Measurements from ENCODE around the gene SLPI.

Gene SLPI

DNA sequence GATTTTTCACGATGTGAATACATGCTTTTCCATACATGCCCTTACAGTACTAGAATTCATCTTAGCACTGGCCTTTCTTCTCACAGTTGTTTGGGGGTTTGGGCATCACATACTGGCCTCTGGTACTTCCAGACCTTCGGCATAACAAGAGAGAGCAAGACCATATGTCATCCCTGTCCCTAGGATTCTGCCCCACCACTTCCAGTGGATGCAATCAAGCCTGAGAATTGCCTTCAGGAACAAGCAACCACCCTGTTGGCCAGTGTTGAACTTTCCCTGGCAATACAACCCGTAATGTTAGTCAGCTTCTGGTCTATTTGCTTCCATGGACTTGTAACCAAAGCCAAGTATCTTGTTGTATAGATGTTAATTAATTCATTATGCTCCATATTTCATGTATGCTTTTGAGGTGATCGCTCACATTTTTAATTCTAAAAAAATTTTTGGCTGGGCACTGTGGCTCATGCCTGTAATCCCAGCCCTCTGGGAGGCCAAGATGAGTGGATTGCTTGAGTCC is 15.4 kb upstream of the SLPI start:
- no peak for DNase-seq

DNA sequence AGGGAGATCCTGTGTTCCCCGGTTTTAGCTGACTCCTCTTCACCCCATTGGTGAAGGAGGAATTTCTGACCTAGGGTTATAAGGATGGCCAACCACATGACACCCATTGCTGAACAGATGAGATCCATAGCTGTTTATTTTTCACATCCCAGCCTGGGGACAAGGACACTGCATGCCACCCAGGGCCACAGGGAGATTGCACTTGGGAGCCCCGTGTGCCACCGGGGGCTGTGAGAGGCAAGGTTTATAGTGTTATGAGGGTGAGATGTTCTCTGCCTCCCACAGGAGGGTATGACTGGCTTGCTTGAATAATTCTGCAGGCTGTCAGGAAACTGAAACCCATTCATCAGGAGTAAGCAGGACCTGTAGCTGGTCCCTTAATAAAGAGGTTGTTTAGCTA is 14.7 kb upstream of the SLPI start:
- no peak for DNase-seq

DNA sequence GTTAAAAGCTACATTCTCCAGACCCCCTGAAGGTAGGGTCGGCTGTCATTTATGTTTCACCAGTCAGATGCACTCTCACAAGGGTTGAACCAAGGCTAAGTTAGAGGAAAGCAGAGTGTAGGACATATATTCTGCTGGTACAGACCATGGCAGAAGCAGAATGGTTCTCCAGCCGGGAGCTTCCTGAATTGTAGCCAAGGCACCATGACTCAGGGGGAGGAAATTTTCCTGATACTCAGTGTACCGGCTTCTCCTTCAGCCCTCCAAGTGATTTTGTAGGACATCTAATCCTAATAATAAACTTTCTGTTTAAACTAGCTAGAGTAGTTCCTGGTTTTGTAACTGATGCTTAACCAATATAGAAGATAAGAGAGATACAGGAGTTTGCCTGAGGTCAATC is 14.2 kb upstream of the SLPI start:
- no peak for DNase-seq

DNA sequence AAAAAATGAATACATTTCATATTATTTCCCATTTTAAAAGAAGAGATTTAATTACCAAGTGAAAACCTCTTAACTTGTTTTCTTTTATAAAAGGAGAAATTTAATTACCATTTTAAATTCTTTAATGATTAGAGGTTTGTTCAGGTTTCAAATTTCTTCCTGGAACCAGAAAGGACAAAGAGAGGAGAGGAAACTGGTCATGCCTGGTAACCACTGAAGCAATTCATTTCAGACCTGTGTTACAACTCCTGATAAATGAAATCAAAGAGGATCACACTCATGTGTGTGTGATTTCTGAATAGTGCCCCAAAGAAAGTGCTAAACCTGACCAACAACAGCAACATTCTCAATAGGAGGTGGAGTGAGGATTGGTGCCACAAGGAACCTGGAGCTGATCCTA is 12.6 kb upstream of the SLPI start:
- no peak for DNase-seq

DNA sequence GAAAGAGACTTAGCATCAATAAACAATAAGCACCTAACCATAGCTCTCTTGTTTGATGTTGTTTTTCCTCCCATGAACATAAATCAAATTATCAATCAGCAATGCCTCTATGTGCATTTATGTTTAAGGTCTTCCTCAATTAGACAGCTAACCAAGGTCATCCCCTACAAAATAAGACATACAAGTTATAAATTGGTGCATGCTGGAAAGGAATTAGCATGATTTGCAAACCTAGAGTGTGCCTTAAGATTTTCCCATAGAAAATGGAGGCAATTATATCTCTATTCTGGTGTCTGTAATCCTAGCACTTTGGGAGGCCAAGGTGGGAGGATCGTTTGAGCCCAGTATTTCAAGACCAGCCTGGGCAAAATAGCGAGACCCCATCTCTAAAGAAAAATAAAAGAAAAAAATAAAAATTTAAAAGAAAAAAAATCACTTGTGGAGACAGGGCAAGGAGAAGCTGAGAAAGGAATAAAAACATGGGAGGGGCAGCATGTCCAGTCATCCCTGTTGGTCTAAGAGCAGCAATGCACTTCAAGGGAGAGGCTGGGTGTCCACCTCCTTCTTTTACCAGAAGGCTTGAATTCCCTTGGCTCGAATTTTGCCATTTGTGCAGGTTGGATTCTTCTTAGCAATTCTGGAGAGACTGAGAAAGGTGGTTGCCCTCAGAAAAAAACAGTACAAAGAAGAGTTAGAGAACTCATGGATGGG is 9.3 kb upstream of the SLPI start:
- no peak for DNase-seq

DNA sequence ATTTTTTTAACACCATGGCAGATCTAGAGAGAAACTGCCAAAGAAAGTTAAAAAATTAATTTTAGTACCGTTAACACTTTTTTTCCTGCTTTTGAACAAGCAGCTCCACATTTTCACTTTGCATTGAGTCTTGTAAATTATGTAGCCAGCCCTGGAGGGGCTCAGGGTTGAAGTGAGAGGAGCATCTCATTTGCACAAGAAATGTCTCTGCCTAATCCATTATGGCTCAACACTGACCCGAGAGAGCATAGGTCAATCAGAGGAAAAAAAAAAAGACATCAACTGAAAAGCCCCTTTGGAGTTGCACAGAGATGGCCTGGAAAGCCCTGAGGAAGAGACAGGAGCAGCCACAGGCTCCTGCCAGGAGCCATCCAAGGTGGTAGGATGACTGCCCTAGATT is 4.3 kb upstream of the SLPI start:
- no peak for DNase-seq

DNA sequence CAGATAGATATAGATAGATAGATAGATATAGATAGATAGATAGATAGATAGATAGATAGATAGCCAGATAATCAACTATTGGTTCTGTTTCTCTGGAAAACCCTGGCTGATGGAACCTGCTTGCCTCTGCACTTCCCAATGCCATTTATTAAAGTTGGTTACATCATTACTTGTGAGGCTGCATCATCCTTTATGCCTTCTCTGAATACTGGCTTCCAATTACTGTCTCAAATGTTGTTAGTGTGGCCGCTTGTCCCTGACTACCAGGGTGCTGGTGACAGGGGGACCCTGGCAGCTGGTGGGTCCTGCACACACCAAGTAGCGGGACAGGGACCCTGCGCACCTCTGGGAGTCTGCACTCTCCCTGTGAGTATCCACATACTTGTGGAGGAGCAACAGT is 3.9 kb upstream of the SLPI start:
- DNase-seq: no peak

DNA sequence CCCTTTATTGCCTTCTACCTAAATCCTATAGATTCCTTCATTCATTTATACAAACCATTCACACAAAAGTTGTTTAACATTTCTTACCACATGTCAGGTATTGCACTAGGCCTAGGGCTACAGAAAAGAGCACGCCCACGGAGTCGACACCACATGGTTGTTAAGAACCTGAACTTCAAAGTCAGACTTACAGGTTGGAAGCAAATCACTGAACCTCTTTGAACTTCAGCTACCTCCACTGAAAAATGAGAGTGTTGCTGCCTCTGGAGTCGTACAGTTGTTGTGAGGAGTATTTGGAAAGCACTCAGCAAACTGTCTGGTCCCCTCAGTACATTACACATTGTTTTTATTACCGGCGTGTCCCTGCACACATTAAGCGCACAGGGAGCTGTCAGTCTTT is 3.3 kb upstream of the SLPI start:
- DNase-seq: no peak

DNA sequence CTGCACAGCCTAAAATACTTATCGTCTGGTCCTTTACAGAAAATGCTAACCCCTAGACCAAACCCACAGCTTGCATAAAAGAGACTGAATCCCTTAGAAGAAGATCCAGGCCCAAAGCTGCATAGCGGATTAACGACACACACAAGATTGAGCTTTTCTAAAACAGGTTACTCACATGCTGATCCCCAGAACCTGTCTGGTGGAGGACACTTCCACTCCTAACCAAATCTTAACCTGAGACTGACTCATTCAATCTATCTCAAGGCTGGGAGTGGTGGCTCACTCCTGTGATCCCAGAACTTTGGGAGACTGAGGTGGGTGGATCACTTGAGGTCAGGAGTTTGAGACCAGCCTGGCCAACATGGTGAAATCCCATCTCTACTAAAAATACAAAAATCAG is 2.8 kb upstream of the SLPI start:
- DNase-seq: no peak

DNA sequence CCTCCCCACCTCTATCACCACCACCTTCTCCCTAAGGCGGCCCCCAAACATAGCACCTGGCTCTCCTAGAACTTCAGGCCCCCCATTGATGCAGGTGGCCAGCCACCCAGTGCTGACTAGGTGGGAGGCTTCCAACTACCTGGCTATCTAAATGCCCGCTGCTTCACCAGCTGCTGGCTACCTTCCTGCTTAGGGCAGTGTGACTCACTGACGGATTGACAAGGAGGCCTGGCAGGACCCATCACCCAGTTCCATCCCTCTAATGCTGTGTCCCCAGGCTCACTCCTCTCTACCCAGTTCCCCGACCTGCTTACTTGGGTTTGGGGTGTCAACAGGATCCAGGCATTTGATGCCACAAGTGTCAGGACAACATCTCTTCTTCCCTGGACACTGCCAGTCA is 1.1 kb downstream of the SLPI start:
- no peak for DNase-seq

DNA sequence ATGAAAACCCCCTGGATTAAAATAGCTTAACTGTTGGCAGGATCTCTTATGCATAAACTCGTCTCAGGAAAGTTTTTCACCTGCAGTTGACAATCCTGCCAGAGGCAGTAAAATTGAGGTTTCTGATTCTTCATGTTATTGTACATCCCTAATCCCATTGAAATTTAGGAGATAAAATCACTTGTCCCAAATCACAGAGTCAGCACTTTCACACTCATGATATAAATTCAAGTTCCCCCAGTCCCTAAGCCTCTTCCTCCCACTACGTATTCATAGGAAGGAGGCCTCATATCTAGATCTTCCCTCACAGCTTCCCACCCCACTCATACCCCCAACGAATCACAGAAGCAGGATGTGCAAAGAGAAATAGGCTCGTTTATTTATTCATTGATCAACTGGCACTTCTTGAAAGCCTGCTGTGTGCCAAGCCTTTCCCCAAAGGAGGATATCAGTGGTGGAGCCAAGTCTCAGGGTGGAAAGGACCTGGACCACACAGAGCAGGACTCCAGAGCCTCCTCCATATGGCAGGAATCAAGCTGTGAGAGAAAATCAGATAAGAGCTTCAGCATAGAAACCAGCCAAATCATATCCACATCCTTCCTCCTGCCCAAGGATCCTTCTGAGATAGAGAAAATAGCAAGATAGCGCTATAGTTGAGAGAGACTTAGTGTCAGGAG is 2.3 kb downstream of the SLPI start:
- no peak for DNase-seq

DNA sequence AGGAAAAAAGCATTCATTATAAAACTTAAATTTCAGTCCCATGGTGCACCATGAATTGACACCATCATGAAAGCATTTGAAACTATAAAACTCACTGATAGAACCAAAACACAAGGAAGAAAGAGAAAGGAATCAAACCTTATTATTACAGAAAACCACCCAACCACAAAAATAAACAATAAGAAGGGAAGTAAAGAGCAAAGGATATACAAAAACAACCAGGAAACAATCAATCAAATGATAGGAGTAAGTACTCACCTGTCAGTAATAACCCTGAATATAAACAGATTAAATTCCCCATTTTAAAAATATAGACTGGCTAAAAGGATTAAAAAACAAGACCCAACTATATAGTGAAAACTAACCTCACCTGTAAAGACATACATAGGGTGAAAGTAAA is 5.8 kb downstream of the SLPI start:
- no peak for DNase-seq

DNA sequence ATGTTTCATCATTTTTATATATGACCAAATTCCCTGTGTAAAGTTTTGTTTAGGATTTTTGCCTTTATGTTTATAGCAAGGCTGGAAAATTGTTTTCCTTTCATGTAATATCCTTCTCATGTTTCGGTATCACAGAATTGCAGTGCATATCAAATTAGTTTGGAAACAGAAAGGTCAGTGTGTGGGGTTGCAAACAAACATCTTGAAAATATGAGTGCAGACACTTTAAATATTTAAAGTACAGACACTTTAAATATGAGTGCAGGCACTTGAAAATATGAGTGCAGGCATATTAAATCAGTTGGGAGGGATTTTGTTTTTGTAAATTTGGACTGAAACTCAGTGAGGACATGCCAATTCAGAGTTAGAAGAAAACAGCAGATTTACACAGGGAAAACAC is 6.5 kb downstream of the SLPI start:
- DNase-seq: no peak

DNA sequence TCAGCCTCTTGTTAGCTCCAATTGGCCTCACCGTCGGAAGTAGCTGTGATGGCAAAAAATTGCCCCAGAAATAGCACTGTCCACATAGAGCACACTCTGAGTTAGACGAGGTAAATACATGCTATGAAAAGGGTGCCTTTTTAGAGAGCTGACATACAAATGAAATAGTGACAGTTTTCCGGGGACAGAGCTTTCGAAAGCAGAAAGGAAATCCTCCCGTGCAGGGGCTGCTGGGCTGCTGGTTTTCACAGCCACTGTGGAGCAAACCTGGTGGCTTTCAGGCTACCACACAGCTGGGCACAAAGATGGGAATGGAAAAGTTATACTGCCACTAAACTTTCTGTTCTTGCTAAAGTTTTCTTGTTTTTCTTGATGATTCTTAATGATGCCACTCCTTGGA is 8.3 kb downstream of the SLPI start:
- no peak for DNase-seq

DNA sequence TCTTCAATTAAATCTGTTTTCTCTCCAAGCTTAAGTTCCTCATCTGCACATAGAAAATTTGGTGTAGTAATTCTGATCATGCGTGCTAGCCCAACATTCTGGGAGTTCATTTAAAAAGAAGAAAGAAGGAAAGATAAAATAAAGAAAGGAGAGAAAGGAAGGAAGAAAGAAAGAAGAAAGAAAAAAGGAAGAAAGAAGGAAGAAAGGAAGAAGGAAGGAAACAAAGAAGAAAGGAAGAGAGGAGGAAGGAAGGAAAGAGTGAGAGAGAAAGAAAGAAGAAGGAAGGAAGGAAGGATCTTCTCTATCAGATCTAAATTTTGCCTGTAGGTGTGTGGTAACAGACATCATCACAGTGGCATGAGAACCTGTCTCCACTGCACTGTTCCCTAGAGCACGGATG is 16.2 kb downstream of the SLPI start:
- no peak for DNase-seq

DNA sequence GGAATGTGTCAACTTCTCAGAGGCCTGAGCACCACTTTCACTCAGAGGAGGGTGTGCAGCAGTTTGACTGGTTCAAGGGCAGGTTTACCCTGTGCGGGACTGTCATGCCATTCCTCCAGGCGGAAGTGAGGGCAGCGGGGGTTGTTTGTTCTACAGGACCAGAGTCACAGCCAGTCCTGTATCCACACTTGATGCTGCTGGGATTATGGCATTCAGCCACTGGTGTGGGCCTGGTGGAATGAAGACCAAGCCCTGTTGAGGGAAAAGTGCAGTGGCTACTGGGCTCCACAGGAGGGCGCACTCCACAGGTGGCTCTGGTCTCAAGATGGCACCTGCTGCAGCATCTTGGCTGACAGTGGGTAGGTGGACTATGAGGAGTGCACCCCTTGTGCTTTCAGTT is 18.4 kb downstream of the SLPI start:
- DNase-seq: no peak

DNA sequence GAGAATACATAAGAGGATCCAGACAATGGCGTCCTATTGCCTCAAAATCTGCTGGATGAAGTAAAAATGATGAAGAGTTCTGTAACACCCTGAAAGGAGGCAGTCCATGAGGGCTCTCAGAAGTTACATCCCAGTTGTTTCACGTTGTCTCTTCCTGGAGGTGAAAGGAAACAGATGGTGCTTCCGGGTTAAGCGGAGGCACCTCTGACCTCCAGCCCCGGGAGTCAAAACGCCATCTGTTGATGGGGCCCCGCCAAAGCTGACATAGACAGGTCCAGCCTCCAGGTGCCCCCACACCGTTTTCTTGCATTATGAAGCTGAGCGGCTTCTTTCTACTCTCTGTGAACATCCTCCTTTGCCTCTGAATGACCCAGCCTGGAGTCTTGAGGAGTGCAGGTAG is 23.7 kb downstream of the SLPI start:
- DNase-seq: no peak

DNA sequence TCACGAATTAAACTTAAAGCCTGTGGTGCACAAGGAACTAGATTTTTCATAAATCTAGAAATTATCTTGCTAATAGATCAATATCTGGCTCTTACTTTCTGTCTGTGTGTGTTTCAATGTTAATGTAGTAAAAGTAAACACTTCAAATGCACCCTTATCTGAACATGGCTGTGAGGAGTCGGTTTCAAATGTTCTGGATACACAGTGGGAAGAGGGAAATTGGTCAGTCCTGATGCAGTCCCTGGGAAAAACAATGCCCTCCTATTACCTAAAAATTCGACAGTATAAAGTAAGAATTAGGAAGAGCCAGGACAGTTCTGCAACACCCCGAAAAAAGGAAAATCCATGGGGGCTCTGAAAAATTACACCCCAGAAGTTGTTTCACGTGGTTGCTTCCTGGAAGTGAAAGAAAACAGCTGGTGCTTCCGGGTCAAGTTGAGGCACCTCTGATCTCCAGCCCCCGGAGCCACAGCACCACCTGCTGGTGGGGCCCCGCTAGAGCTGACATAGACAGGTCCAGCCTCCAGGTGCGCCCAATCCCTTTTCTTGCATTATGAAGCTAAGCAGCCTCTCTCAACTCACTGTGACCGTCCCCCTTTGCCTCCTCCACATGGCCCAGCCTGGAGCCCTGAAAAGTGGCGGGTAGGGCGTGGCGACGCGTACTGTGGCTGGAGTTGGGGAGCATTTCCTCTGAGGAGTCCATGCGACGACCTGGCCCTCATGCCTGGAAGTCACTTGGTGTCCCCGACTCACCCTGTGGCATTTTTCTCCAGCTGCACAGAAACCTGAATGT is 24.9 kb downstream of the SLPI start:
- DNase-seq: no peak

DNA sequence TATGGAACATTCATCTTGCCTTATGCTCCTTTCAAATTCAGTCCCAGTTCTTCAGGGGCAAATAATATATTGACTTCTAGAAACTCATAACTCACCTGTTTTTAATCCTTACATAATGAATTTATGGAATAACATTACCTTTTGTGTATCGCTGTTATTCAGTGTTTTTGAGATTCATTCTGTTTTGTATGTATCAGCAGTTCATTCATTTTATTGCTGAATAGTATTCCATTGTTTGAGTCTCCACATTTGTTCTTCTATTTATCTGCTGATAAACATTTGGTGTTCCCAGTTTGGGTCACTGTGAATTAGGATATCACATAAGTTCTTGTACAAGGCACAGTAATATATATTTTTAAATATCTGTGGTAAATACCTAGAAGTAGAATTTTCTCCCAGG is 28.1 kb downstream of the SLPI start:
- no peak for DNase-seq

DNA sequence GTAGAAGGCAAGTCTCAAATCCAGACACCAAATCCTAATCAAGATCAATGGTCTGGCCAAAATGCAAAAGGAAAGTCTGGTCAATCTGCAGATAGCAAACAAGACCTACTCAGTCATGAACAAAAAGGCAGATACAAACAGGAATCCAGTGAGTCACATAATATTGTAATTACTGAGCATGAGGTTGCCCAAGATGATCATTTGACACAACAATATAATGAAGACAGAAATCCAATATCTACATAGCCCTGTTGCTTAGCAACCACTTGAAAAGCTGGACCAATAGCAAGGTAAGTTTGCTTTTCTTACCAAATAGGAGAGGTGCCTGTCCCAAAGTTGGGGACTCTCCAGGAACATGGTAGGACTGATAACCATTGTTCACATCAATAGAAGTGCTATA is 31.2 kb downstream of the SLPI start:
- no peak for DNase-seq

DNA sequence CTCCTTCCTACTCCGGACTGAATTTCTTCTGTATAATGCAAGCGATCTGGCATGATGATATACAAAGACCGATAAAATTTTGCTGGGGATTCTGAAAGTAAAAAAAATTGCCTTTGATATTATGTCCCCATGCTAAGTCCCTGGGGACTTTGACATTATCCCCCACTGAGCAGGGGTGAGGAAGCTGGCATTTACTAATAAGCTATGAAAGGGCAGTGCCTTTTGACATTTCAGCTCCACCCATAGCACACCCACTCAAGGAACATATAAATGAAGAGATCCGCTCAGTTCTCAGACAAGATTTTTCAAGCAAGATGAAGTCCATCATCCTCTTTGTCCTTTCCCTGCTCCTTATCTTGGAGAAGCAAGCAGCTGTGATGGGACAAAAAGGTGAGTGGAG is 33.3 kb downstream of the SLPI start, which contains the start of gene SEMG2:
Gene SEMG2 (plus strand): TSS at position 298 of the 400 bp plus-strand sequence. CDS start 17 bp downstream, at position 315.
- no peak for DNase-seq

DNA sequence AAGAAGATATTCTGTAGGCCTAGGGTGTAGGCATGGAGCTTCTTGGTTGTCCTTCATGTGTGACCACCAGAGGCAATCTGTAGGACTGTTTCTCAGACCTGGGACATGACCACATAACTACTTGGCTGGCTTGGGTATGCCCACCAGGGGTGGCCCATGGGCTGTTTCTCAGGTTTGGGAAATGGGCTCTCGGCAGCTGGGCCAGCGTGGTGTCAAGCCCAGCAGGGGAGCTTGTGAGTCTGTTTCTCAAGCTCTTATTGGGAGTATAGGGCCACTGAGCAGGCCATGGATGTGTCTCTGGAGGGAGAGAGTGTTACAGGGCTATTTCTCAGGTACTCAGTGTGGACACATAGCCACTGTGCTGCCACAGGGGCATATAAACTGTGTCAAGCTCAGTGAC is 35.7 kb downstream of the SLPI start:
- no peak for DNase-seq

DNA sequence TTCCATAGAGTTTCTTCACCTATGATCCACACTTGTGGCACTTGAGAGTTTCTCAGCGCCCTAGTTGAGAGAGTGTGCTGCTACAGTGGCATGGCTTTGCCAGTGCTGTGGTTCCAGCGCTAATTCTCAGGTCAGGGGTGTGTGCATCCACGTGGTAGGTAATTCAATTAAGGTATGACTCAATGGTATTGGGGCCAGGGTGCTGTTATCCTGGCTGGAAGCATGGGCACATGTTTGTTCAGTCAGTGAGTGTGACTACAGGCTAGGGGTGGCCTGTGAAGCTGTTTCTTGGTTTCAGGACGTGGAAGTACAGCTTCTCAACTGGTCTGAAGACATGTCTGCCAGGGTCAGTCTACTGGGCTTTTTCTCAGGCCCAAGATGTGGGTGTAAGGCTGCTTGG is 36.2 kb downstream of the SLPI start:
- no peak for DNase-seq

DNA sequence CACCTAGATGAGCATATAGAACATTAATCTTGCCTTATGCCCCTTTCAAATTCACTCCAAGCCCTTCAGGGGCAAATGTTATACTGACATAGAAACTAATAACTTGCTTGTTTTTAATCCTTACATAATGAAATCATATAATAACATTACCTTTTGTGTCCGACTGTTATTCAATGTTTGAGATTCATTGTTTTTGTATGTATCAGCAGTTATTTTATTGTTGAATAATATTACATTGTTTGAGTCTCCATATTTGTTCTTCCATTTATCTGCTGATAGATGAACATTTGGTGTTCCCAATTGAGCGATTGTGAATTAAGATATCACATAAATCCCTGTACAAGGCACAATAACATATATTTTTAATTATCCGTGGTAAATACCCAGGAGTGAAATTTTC is 41.5 kb downstream of the SLPI start:
- DNase-seq: no peak
